Activated CD4-positive, alpha-beta T cell treated with anti-CD3 and anti-CD28 coated beads, Interleukin-2, amount 10 ng/mL, durations not matched to agents 24 days and 14 days (primary cell): ENCODE measurements around the gene SPACA6. TPM values are rescaled to one million over a fixed set of nuclear protein-coding genes. Genes with fewer than 3 reads are reported as not detected.

Source experiments
- DNase-seq: peaks from one replicate; pipeline ENCODE4 v3.0.0; 2022
- H3K27ac Mint-ChIP-seq: one replicate; pipeline ENCODE4 v1.8.0; 2022; ENCODE audit warnings: mild to moderate bottlenecking, mixed read lengths
- H3K27me3 Mint-ChIP-seq: one replicate; pipeline ENCODE4 v1.8.0; 2022; ENCODE audit warnings: mixed read lengths
- H3K36me3 Mint-ChIP-seq: one replicate; pipeline ENCODE4 v1.8.0; 2022; ENCODE audit warnings: low read depth, mild to moderate bottlenecking, mixed read lengths
- H3K4me1 Mint-ChIP-seq: one replicate; pipeline ENCODE4 v1.8.0; 2021; ENCODE audit warnings: mixed read lengths
- H3K4me3 Mint-ChIP-seq: one replicate; pipeline ENCODE4 v1.8.0; 2022; ENCODE audit warnings: mild to moderate bottlenecking, moderate library complexity, mixed read lengths
- H3K9me3 Mint-ChIP-seq: one replicate; pipeline ENCODE4 v1.8.0; 2021; ENCODE audit warnings: mixed read lengths
- intact Hi-C: fragments of 100-400 bp; cut with micrococcal nuclease; formaldehyde crosslinking; loops from one replicate; pipeline ENCODE4 v1.15.1; 2023
- total RNA-seq: library from RNA; stranded (reverse); gene quantifications from 2 replicates; pipeline ENCODE4 v1.2.3, GENCODE V29; 2022

Gene SPACA6
- total RNA-seq, 1 donor from 2014 or later = 6.7 TPM

DNA sequence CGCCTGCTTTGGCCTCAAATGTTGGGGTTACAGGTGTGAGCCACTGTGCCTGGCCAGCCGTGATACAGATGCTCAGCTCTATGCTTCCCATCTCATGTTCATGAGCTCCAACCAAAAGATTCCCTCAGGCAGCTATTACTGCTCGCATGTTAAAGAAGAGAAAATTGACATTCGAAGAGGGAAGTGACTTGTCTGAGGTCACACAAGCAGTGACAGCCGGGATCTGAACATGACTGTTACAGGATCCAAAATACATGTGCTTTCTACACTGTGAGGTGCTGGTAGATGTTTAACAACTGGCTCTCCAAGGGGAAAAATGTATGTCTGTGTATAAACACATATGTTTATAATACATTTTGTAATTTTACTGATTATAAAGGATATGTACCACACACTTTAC lies 47.2 kb downstream of the SPACA6 start:
- no peaks in the 10 kb centered on the region for H3K9me3 Mint-ChIP-seq
- no peaks in the 10 kb centered on the region for H3K4me1 Mint-ChIP-seq
- no peaks in the 10 kb centered on the region for H3K36me3 Mint-ChIP-seq
- no peak overlapping the region for H3K27ac Mint-ChIP-seq
- no peak overlapping the region for H3K4me3 Mint-ChIP-seq
- no peaks in the 10 kb centered on the region for H3K27me3 Mint-ChIP-seq
- intact Hi-C loops = no loop called here
- DNase-seq = no peak

DNA sequence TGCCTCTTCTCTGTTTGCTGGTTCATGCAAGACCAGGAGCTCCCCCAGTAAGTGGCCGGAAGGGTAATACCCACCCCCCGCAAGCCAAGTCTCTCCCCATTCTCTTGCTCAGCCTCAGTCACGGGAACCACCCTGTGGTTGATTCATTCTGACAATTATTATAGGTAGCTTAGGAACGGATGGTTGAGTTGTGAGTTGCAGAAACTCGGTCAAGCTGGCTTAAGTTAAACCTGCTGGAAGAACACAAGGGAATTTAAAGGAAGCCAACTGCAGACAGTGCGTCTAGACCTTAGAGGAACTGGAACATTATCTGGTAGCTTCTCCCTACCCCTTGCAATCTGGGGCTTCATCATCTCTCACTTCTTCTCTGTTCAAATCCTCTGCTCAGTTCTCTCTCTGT lies 49.7 kb downstream of the SPACA6 start:
- Mint-ChIP-seq H3K4me1 (no peaks in the 10 kb centered on the region), H3K27me3 (no peaks in the 10 kb centered on the region)

DNA sequence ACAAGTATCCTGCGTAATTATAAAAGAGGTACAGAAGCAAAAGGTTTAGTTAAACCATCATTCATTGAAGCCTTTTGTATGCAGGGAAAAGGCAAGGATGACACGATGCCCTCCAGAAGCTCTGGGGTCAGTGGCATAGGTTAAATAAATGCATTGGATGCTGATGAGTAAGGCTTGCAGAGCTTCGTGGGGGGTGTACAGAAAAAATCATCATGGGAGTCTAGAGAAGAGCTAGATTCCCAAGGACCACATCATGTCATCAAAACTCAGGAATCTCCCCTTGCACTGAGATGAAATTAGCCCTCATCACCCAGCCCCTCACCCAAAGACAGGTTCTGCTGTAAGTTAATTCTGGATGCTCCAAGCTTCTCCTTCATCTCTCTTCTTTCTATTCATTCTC lies 50.3 kb downstream of the SPACA6 start:
- no peaks in the 10 kb centered on the region for H3K4me1 Mint-ChIP-seq
- peaks cover 3% of the 10 kb centered on the region for H3K9me3 Mint-ChIP-seq
- no peak overlapping the region for H3K27ac Mint-ChIP-seq
- no peaks in the 10 kb centered on the region for H3K36me3 Mint-ChIP-seq
- H3K4me3 Mint-ChIP-seq = no peak overlapping the region
- no peaks in the 10 kb centered on the region for H3K27me3 Mint-ChIP-seq
- intact Hi-C loops = no loop called here
- DNase-seq = no peak

More for the DNA sequence above, 49.7 kb downstream of the SPACA6 start:
- no peaks in the 10 kb centered on the region for H3K36me3 Mint-ChIP-seq
- H3K4me3 Mint-ChIP-seq = no peak overlapping the region
- intact Hi-C loops = no loop called here
- DNase-seq = no peak
- no peak overlapping the region for H3K27ac Mint-ChIP-seq
- H3K9me3 Mint-ChIP-seq = peaks cover 3% of the 10 kb centered on the region

DNA sequence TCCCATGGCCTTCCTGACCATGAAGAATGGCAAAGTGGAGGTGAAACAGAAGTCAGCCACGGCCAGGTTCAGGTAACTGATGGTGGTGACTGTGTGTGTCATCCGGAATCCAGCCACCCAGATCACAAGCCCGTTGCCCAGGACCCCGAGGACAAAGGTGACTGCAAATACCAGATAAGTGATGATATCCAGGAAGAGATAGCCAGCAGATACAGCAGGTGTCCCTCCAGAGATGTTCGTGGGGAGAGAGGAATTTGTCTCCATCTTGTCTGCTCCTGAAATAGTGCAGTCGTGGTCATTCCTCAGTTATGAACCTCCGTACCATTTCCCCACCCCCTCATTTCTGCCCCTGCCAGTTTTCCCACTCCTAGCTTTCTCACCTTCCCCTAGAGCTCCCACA lies 53.6 kb downstream of the SPACA6 start:
- no peaks in the 10 kb centered on the region for H3K36me3 Mint-ChIP-seq
- peaks cover 3% of the 10 kb centered on the region for H3K9me3 Mint-ChIP-seq
- no peak overlapping the region for H3K4me3 Mint-ChIP-seq
- intact Hi-C loops = no loop called here
- H3K4me1 Mint-ChIP-seq = no peaks in the 10 kb centered on the region
- DNase-seq = no peak
- H3K27ac Mint-ChIP-seq = no peak overlapping the region
- no peaks in the 10 kb centered on the region for H3K27me3 Mint-ChIP-seq

DNA sequence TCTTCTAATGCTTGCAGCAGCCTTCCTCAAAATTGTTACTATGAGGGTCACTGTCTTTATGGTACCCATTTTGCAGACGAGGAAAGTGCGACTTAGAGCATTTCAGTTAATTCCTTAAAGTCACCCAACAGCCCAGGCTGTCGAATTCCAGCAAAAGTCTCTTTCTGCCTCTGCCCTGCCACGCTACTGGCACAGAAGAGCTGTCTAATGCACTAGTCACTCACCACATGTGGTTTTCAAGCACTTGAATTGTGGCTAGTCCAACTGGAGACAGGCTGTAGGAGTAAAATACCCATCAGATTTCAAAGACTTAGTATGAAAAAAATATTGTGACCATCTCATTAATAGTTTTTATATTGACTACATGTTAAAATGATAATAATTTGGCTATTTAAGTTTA lies 56.8 kb downstream of the SPACA6 start:
- H3K9me3 Mint-ChIP-seq = peaks cover 3% of the 10 kb centered on the region

DNA sequence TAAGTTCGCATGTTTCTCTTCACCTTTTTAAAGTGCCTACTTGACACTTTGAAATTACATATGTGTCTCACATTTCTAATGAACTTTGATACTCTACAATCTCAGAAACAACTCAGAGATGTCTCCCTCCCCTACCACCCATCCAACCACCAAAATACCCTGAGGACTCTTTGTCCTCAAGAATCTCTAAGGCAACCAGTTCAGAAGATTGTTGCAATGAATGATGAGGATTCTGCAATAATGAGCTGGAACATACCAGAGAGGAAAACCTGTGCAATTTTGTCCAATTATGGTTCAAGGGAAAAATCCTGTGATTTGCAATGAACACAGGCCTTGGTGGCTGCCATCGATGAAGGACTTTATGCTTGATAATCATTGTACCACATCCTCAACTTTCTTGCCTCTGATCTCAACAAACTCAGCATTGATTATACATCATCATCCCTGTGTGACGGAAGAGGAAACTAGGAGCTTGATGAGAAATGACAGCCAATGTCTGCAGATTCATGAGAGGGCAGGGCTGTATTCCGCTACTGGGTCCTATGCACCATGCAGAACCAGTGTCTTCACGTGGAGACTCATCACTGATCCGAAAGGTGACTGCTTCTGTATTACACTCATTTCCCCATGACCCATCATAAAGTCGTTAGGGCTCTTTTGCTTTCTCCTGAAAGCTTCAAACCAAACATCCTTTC lies 57.4 kb downstream of the SPACA6 start:
- Mint-ChIP-seq H3K4me3 (no peak overlapping the region), H3K4me1 (no peaks in the 10 kb centered on the region), H3K9me3 (peaks cover 3% of the 10 kb centered on the region), H3K27me3 (no peaks in the 10 kb centered on the region), H3K27ac (no peak overlapping the region), H3K36me3 (no peaks in the 10 kb centered on the region)
- no peak for DNase-seq
- intact Hi-C loops = no loop called here

More for the DNA sequence above, 56.8 kb downstream of the SPACA6 start:
- H3K4me1 Mint-ChIP-seq = no peaks in the 10 kb centered on the region
- intact Hi-C loops = no loop called here
- H3K4me3 Mint-ChIP-seq = no peak overlapping the region
- no peaks in the 10 kb centered on the region for H3K36me3 Mint-ChIP-seq
- H3K27me3 Mint-ChIP-seq = no peaks in the 10 kb centered on the region
- no peak overlapping the region for H3K27ac Mint-ChIP-seq
- DNase-seq = no peak

DNA sequence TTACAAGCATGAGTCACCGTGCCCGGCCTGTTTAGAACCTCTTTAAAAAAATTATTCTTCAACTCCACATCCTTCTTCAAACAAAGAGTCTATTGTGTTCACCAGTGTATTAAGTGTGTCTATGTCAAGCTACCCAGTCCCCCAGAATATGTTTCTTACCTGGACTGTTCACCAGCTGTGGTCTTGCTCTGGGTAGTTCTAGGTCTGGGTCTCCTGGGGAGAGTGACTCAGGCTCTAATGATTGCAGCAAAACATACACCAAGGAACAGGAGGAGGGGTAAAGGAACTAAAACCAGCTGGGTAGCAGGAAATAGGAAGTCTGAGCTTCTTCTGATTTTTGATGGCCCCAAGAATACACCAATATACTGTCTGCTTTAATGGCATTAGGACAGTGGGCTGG lies 58.5 kb downstream of the SPACA6 start, which contains the start of gene FPR1:
Gene FPR1, minus strand, starts transcription at position 224 of the 400 bp plus-strand sequence. CDS start 4,884 bp downstream, outside the sequence.
- Mint-ChIP-seq H3K27me3 (no peaks in the 10 kb centered on the region), H3K4me3 (no peak within 1 kb of the TSS), H3K36me3 (no peaks in the 10 kb centered on the region), H3K4me1 (no peaks in the 10 kb centered on the region), H3K27ac (no peak within 1 kb of the TSS), H3K9me3 (peaks cover 3% of the 10 kb centered on the region)
- intact Hi-C loops = no loop called here
- no peak for DNase-seq

DNA sequence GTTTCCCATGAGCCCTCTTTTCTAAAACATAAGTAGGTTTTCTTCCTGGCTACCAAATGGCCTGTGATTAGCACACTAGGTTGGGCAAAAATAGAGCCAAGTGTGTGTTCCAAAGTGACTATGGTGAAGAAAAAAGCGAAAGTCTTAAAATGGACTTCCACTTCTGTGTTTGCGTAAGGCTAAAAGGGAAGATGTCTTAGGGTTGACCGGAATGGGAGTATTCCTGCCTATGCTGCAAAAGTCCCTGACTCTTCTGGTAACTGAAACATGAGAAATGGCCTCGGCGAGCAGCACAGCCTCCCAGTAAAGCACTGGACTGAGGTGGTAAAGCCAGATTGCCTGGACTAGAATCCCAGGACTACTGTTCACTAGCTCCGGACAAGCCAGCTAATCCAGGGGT lies 61.0 kb downstream of the SPACA6 start:
- Mint-ChIP-seq H3K9me3 (peaks cover 3% of the 10 kb centered on the region), H3K36me3 (no peaks in the 10 kb centered on the region), H3K27me3 (no peaks in the 10 kb centered on the region), H3K4me1 (no peaks in the 10 kb centered on the region), H3K27ac (no peak overlapping the region), H3K4me3 (no peak overlapping the region)
- intact Hi-C loops = no loop called here
- no peak for DNase-seq

DNA sequence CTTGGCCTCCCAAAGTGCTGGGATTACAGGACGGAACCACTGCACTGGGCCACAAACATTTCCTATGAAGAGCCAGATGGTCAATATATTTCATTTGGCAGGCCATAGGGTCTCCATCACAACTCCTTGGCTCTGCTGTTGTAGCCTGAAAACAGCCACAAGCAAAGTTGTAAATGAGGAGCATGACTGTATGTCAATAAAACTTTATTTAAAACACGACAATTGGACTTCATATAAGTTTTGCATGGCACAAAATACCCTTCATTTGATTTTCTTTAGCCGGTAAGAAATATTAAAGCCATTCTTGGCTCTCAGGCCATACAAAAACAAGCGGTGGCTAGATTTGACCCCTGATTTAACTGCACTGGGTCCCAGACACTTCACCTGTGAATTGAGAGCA lies 61.6 kb downstream of the SPACA6 start:
- Mint-ChIP-seq H3K4me3 (no peak overlapping the region), H3K27me3 (no peaks in the 10 kb centered on the region), H3K36me3 (no peaks in the 10 kb centered on the region), H3K27ac (no peak overlapping the region), H3K9me3 (peaks cover 4% of the 10 kb centered on the region), H3K4me1 (no peaks in the 10 kb centered on the region)
- intact Hi-C loops = no loop called here
- DNase-seq = no peak

Other genes with a start within 250 kb of the SPACA6 start
- 0.09 and 0.16 TPM in 2 replicates for gene SIGLEC8, start 234.9 kb upstream of the SPACA6 start, total RNA-seq
- gene CEACAM18, start 214.8 kb upstream of the SPACA6 start, total RNA-seq = not detected in 2 replicates
- gene SIGLEC12, start 191.5 kb upstream of the SPACA6 start, total RNA-seq = 0.98 and 1.5 TPM in 2 replicates
- gene SIGLEC6, start 161.7 kb upstream of the SPACA6 start, total RNA-seq = 0.91 and 0.95 TPM in 2 replicates
- gene ZNF175, start 122.0 kb upstream of the SPACA6 start, total RNA-seq = 8.5 and 10.2 TPM in 2 replicates
- not detected in 2 replicates for gene SIGLEC5, start 62.9 kb upstream of the SPACA6 start, total RNA-seq
- gene SIGLEC14, start 46.5 kb upstream of the SPACA6 start, total RNA-seq = not detected in 2 replicates
- gene HAS1, start 30.7 kb downstream of the SPACA6 start, total RNA-seq = not detected in 2 replicates
- not detected in 2 replicates for gene FPR1, start 58.5 kb downstream of the SPACA6 start, total RNA-seq
- not detected in 2 replicates for gene FPR2, start 67.8 kb downstream of the SPACA6 start, total RNA-seq
- not detected in 2 replicates for gene FPR3, start 101.8 kb downstream of the SPACA6 start, total RNA-seq
- gene ZNF577, start 194.6 kb downstream of the SPACA6 start, total RNA-seq = 5.4 and 6.9 TPM in 2 replicates
- 10.7 and 11.0 TPM in 2 replicates for gene ZNF649, start 211.7 kb downstream of the SPACA6 start, total RNA-seq
- gene ZNF613, start 234.1 kb downstream of the SPACA6 start, total RNA-seq = 3.5 and 5.0 TPM in 2 replicates